Measurements from ENCODE around the gene PRAMEF17.
"Not testable (repeated sequence)": the region's sequence is repeated elsewhere in the genome, so short reads cannot be mapped to it uniquely, and the experiment has no call there.

PRAMEF17 gene

GRCh38 chr1:13389332-13389731, at the start of gene PRAMEF17:
Gene PRAMEF17, plus strand, starts transcription at chr1:13389632. Its CDS starts 26 bp downstream, at chr1:13389658.
- H3K27ac ChIP-seq (ENCODE audit: low read depth, low read length); H3K4me1 ChIP-seq (ENCODE audit: control insufficient read depth, insufficient read depth, low read length); H3K27me3 ChIP-seq (ENCODE audit: control insufficient read depth, insufficient read depth, low read length); H3K4me3 ChIP-seq (ENCODE audit: low read depth, low read length); H3K9ac ChIP-seq (ENCODE audit: low read depth, low read length); H3K36me3 ChIP-seq (ENCODE audit: control insufficient read depth, insufficient read depth, low read length): not testable (repeated sequence)
- H3K9me3 ChIP-seq (ENCODE audit: control insufficient read depth, insufficient read depth, low read length): peaks cover 65% of the 10 kb centered on the region

- not testable (repeated sequence) for H3K27ac ChIP-seq (ENCODE audit: low read depth, low read length); H3K4me1 ChIP-seq (ENCODE audit: control insufficient read depth, insufficient read depth, low read length); H3K36me3 ChIP-seq (ENCODE audit: control insufficient read depth, insufficient read depth, low read length); H3K9ac ChIP-seq (ENCODE audit: low read depth, low read length); H3K4me3 ChIP-seq (ENCODE audit: low read depth, low read length); H3K9me3 ChIP-seq (ENCODE audit: control insufficient read depth, insufficient read depth, low read length); H3K27me3 ChIP-seq (ENCODE audit: control insufficient read depth, insufficient read depth, low read length)
Measured at GRCh38 chr1:13342496-13342895, 46.9 kb upstream of the PRAMEF17 start.

- not testable (repeated sequence) for H3K27me3 ChIP-seq (ENCODE audit: control insufficient read depth, insufficient read depth, low read length); H3K4me1 ChIP-seq (ENCODE audit: control insufficient read depth, insufficient read depth, low read length); H3K4me3 ChIP-seq (ENCODE audit: low read depth, low read length); H3K9ac ChIP-seq (ENCODE audit: low read depth, low read length); H3K9me3 ChIP-seq (ENCODE audit: control insufficient read depth, insufficient read depth, low read length); H3K36me3 ChIP-seq (ENCODE audit: control insufficient read depth, insufficient read depth, low read length); H3K27ac ChIP-seq (ENCODE audit: low read depth, low read length)
Measured at GRCh38 chr1:13347034-13347433, 42.4 kb upstream of the PRAMEF17 start, which contains the start of gene PRAMEF14. Gene PRAMEF14, minus strand, starts transcription at chr1:13347134. Its CDS starts 1,820 bp downstream, at chr1:13345314.

GRCh38 chr1:13353476-13353875, 36.0 kb upstream of the PRAMEF17 start:
- H3K4me3 ChIP-seq (ENCODE audit: low read depth, low read length); H3K36me3 ChIP-seq (ENCODE audit: control insufficient read depth, insufficient read depth, low read length); H3K9ac ChIP-seq (ENCODE audit: low read depth, low read length); H3K27me3 ChIP-seq (ENCODE audit: control insufficient read depth, insufficient read depth, low read length); H3K27ac ChIP-seq (ENCODE audit: low read depth, low read length); H3K4me1 ChIP-seq (ENCODE audit: control insufficient read depth, insufficient read depth, low read length); H3K9me3 ChIP-seq (ENCODE audit: control insufficient read depth, insufficient read depth, low read length): not testable (repeated sequence)

- H3K9ac ChIP-seq (ENCODE audit: low read depth, low read length); H3K27ac ChIP-seq (ENCODE audit: low read depth, low read length); H3K4me1 ChIP-seq (ENCODE audit: control insufficient read depth, insufficient read depth, low read length); H3K9me3 ChIP-seq (ENCODE audit: control insufficient read depth, insufficient read depth, low read length); H3K27me3 ChIP-seq (ENCODE audit: control insufficient read depth, insufficient read depth, low read length); H3K4me3 ChIP-seq (ENCODE audit: low read depth, low read length); H3K36me3 ChIP-seq (ENCODE audit: control insufficient read depth, insufficient read depth, low read length): not testable (repeated sequence)
Measured at GRCh38 chr1:13354475-13354874, 35.0 kb upstream of the PRAMEF17 start.

GRCh38 chr1:13356774-13357173, 32.7 kb upstream of the PRAMEF17 start:
- not testable (repeated sequence) for H3K9ac ChIP-seq (ENCODE audit: low read depth, low read length); H3K4me3 ChIP-seq (ENCODE audit: low read depth, low read length); H3K9me3 ChIP-seq (ENCODE audit: control insufficient read depth, insufficient read depth, low read length); H3K4me1 ChIP-seq (ENCODE audit: control insufficient read depth, insufficient read depth, low read length); H3K36me3 ChIP-seq (ENCODE audit: control insufficient read depth, insufficient read depth, low read length); H3K27me3 ChIP-seq (ENCODE audit: control insufficient read depth, insufficient read depth, low read length); H3K27ac ChIP-seq (ENCODE audit: low read depth, low read length)

- not testable (repeated sequence) for H3K36me3 ChIP-seq (ENCODE audit: control insufficient read depth, insufficient read depth, low read length); H3K4me3 ChIP-seq (ENCODE audit: low read depth, low read length); H3K27ac ChIP-seq (ENCODE audit: low read depth, low read length); H3K9me3 ChIP-seq (ENCODE audit: control insufficient read depth, insufficient read depth, low read length); H3K27me3 ChIP-seq (ENCODE audit: control insufficient read depth, insufficient read depth, low read length); H3K4me1 ChIP-seq (ENCODE audit: control insufficient read depth, insufficient read depth, low read length); H3K9ac ChIP-seq (ENCODE audit: low read depth, low read length)
Measured at GRCh38 chr1:13362364-13362763, 27.1 kb upstream of the PRAMEF17 start.

GRCh38 chr1:13364928-13365327, 24.5 kb upstream of the PRAMEF17 start:
- not testable (repeated sequence) for H3K27me3 ChIP-seq (ENCODE audit: control insufficient read depth, insufficient read depth, low read length); H3K27ac ChIP-seq (ENCODE audit: low read depth, low read length)
- peaks cover 18% of the 10 kb centered on the region for H3K9me3 ChIP-seq (ENCODE audit: control insufficient read depth, insufficient read depth, low read length)

GRCh38 chr1:13366536-13366935, 22.9 kb upstream of the PRAMEF17 start:
- not testable (repeated sequence) for H3K9ac ChIP-seq (ENCODE audit: low read depth, low read length); H3K4me3 ChIP-seq (ENCODE audit: low read depth, low read length); H3K27me3 ChIP-seq (ENCODE audit: control insufficient read depth, insufficient read depth, low read length); H3K27ac ChIP-seq (ENCODE audit: low read depth, low read length); H3K4me1 ChIP-seq (ENCODE audit: control insufficient read depth, insufficient read depth, low read length); H3K36me3 ChIP-seq (ENCODE audit: control insufficient read depth, insufficient read depth, low read length)
- peaks cover 24% of the 10 kb centered on the region for H3K9me3 ChIP-seq (ENCODE audit: control insufficient read depth, insufficient read depth, low read length)

More at GRCh38 chr1:13364928-13365327, 24.5 kb upstream of the PRAMEF17 start:
- H3K4me3 ChIP-seq (ENCODE audit: low read depth, low read length); H3K36me3 ChIP-seq (ENCODE audit: control insufficient read depth, insufficient read depth, low read length); H3K4me1 ChIP-seq (ENCODE audit: control insufficient read depth, insufficient read depth, low read length); H3K9ac ChIP-seq (ENCODE audit: low read depth, low read length): not testable (repeated sequence)

- not testable (repeated sequence) for H3K9ac ChIP-seq (ENCODE audit: low read depth, low read length); H3K27ac ChIP-seq (ENCODE audit: low read depth, low read length); H3K4me1 ChIP-seq (ENCODE audit: control insufficient read depth, insufficient read depth, low read length); H3K4me3 ChIP-seq (ENCODE audit: low read depth, low read length); H3K36me3 ChIP-seq (ENCODE audit: control insufficient read depth, insufficient read depth, low read length); H3K27me3 ChIP-seq (ENCODE audit: control insufficient read depth, insufficient read depth, low read length)
- H3K9me3 ChIP-seq (ENCODE audit: control insufficient read depth, insufficient read depth, low read length): peaks cover 32% of the 10 kb centered on the region
Measured at GRCh38 chr1:13368544-13368943, 20.9 kb upstream of the PRAMEF17 start.

GRCh38 chr1:13378983-13379382, 10.4 kb upstream of the PRAMEF17 start:
- H3K9me3 ChIP-seq (ENCODE audit: control insufficient read depth, insufficient read depth, low read length): peaks cover 24% of the 10 kb centered on the region
- H3K27ac ChIP-seq (ENCODE audit: low read depth, low read length); H3K4me1 ChIP-seq (ENCODE audit: control insufficient read depth, insufficient read depth, low read length); H3K4me3 ChIP-seq (ENCODE audit: low read depth, low read length); H3K27me3 ChIP-seq (ENCODE audit: control insufficient read depth, insufficient read depth, low read length); H3K36me3 ChIP-seq (ENCODE audit: control insufficient read depth, insufficient read depth, low read length); H3K9ac ChIP-seq (ENCODE audit: low read depth, low read length): not testable (repeated sequence)

GRCh38 chr1:13380380-13380779, 9.1 kb upstream of the PRAMEF17 start:
- H3K9me3 ChIP-seq (ENCODE audit: control insufficient read depth, insufficient read depth, low read length): peaks cover 16% of the 10 kb centered on the region
- not testable (repeated sequence) for H3K4me3 ChIP-seq (ENCODE audit: low read depth, low read length); H3K4me1 ChIP-seq (ENCODE audit: control insufficient read depth, insufficient read depth, low read length); H3K27ac ChIP-seq (ENCODE audit: low read depth, low read length); H3K27me3 ChIP-seq (ENCODE audit: control insufficient read depth, insufficient read depth, low read length); H3K9ac ChIP-seq (ENCODE audit: low read depth, low read length); H3K36me3 ChIP-seq (ENCODE audit: control insufficient read depth, insufficient read depth, low read length)

All from HUES48 (cell line).